ENCODE results near the gene KRTAP13-3.

The KRTAP13-3 gene

DNA sequence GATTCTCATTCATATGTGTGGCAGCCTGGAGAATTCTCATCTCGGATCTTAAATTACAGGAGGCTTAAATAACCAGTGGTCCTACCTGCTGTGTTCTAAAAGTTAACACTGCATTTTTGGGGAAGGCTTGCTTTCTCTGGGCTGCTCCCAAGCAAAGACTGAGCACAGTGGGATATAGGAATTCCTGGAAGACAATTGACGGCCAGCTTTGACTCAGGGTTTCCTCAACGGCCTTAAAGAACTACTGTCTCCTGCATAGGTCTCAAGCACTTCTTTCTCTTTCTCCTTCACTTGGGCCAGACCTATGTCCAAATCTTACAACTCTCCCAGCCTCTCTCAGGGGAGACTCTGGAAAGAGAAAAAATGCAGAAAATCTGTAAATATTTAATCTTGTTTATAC lies 1.0 kb upstream of the KRTAP13-3 start:
- ChIA-PET POLR2A (no interaction called here), CTCF (no interaction called here)
- no peak for DNase-seq (ENCODE audit: extremely low spot score)
- TF ChIP-seq ARNT (IDR thresholded peaks at IDR 0.05) (no peak), L3MBTL2 (conservative IDR thresholded peaks at IDR 0.05) (no peak), NFRKB (IDR thresholded peaks at IDR 0.05) (no peak), CTBP1 (IDR thresholded peaks at IDR 0.05; ENCODE audit: borderline replicate concordance) (no peak), ELF4 (IDR thresholded peaks at IDR 0.05) (no peak), HDGF (IDR thresholded peaks at IDR 0.05; ENCODE audit: borderline replicate concordance) (no peak), FOXA1 (IDR thresholded peaks at IDR 0.05) (no peak), TARDBP (IDR thresholded peaks at IDR 0.05) (no peak), SP1 (IDR thresholded peaks at IDR 0.05) (no peak)

DNA sequence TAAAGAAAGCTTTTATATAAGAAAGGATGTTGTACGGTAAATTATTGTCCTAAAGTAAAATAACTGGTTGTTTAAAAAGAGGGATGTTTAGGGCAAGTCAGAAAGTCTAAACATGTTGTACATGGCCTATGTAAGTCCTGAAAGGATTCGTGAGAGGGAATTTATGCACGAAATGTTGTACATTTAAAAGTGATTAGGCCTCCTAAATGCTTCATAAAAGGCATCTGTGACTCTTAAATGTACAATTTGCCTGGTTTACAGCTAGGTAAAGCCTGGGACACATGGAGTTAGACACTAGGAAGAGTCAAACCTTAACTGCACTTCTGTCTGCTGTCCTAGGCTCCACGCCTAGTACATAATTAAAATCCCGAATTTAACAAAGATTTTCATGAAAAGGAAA lies 9.7 kb downstream of the KRTAP13-3 start:
- ChIA-PET CTCF (no interaction called here), POLR2A (no interaction called here)
- TF ChIP-seq SUZ12 (IDR thresholded peaks at IDR 0.05) (no peak), SP1 (IDR thresholded peaks at IDR 0.05) (no peak), CTBP1 (IDR thresholded peaks at IDR 0.05; ENCODE audit: borderline replicate concordance) (no peak)
- no peak for DNase-seq (ENCODE audit: extremely low spot score)

DNA sequence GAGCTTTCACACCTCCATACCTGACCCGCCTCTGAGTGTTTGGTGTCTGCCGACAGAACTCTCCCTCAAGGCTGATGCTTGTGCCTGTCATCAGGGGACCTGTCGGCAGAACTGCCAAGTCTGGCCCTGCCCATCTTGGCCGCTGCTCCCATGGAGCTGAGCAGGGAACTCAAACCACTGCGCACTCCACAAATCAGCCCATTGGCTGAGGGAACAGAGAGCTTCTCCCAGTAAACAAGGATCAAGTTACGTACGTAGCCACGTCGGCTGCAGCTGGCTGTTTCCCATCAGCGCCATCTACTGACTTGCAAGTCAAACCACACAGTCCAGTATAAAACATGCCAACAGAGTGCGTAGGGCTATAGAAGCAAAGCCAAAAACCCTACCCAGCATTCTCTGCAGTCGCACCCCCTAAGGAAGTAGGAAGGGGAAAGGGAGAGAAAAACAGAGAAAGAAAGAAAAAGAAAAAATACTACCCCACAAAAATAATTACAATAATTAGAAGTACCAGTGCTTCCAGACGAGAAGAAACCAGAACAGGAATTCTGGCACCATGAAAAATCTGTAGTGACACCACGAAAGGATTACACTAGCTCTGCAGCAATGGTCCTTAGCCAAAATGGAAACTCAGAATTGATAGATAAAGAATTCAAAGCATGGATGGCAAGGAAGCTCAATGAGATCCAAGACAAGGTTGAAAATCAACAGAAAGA lies 16.8 kb downstream of the KRTAP13-3 start:
- ChIA-PET CTCF (interaction anchor here (0.6 to 1.1 kb wide), 8 partner anchors 24 to 668 kb away, joined by 3 to 6 read pairs (median 4); partner anchors contain the start of gene KRTAP23-1), POLR2A (no interaction called here)
- DNase-seq (ENCODE audit: extremely low spot score): peak; percentile 69
- TF ChIP-seq CTBP1 (IDR thresholded peaks at IDR 0.05; ENCODE audit: borderline replicate concordance) (no peak), L3MBTL2 (conservative IDR thresholded peaks at IDR 0.05) (0 out of 2 replicates have a peak, but pooled peaks have one; percentile 28), SUZ12 (IDR thresholded peaks at IDR 0.05) (no peak), FOXK2 (IDR thresholded peaks at IDR 0.05) (peak; percentile 69; the same call in 1 of the 2 replicates), HDGF (IDR thresholded peaks at IDR 0.05; ENCODE audit: borderline replicate concordance) (no peak), LEF1 (IDR thresholded peaks at IDR 0.05; ENCODE audit: borderline replicate concordance) (no peak)
- TF ChIP-seq, protein P1, sequence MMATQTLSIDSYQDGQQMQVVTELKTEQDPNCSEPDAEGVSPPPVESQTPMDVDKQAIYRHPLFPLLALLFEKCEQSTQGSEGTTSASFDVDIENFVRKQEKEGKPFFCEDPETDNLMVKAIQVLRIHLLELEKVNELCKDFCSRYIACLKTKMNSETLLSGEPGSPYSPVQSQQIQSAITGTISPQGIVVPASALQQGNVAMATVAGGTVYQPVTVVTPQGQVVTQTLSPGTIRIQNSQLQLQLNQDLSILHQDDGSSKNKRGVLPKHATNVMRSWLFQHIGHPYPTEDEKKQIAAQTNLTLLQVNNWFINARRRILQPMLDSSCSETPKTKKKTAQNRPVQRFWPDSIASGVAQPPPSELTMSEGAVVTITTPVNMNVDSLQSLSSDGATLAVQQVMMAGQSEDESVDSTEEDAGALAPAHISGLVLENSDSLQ (IDR thresholded peaks at IDR 0.05): no peak

DNA sequence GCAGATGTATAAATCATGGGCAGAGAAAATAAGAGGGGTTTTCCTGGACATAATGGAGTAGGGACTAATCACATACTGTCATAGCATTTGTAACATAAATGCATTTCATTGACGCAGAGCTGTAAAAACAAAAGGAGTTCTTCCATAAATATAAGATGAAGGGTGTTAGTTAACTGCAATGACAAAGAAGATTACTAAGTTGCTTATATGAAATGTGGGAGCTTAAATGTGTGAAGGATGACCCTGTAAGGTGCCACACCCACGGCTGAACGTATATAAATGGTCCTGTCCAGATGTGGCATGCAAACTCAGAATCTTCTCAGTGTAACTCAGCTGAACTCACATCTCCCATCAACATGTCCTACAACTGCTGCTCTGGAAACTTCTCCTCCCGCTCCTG lies 30.0 kb downstream of the KRTAP13-3 start, which contains the start of gene KRTAP13-1:
Gene KRTAP13-1 (plus strand): TSS at position 301 of the 400 bp plus-strand sequence. CDS start 56 bp downstream, at position 357.
- ChIA-PET CTCF (no interaction called here), POLR2A (no interaction called here)
- TF ChIP-seq SUZ12 (IDR thresholded peaks at IDR 0.05) (no peak), FOXM1 (IDR thresholded peaks at IDR 0.05; ENCODE audit: borderline replicate concordance) (no peak), ELF4 (IDR thresholded peaks at IDR 0.05) (no peak)
- DNase-seq (ENCODE audit: extremely low spot score): no peak

DNA sequence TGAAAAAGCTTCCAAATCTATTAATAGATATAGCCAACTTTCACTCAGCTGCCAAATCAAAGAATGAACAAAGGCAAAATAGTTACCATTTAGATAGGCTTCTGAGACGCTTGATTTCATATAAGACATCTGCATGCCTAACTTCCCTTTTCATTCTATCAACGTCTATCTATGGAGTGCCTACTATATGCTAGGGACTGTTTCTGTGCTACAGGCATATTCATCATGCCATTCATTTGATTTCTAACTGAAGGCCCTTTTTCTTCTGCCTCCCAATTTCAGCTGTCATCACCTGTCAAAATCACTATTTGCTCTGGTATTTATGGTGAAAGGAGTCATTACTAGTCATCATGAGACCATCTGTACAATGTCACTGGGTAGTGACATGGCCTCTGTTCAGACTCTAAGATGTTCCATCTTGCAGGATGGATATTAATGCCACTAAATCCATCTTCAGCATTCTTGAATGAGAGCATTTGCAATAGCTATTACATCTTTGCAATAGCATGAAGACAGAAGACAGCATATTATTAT lies 34.2 kb downstream of the KRTAP13-3 start:
- no peak for DNase-seq (ENCODE audit: extremely low spot score)
- ChIA-PET CTCF (no interaction called here), POLR2A (no interaction called here)
- TF ChIP-seq NFRKB (IDR thresholded peaks at IDR 0.05) (no peak), SP1 (IDR thresholded peaks at IDR 0.05) (no peak), FOXM1 (IDR thresholded peaks at IDR 0.05; ENCODE audit: borderline replicate concordance) (no peak)
- TF ChIP-seq, protein P1 (IDR thresholded peaks at IDR 0.05): no peak

DNA sequence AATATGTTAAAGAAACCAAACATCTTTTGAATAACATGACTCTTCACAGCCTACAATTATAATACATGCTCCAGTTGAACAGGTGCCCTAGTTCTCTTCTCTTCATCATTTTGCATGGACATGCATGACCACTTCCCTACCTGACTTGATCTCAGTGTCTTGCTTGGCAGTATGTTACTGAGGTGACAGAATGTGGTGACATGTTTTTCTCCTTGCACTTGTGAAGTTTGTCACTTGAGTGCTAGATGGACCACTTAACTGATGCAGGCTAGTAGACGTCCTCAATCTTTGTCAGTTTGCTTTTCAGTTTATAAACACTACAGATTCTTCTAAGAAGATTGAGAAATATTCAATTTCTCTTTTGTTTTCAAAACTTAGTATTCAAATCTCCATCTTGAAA lies 43.5 kb downstream of the KRTAP13-3 start:
- POLR2A ChIA-PET: no interaction called here
- no peak for DNase-seq (ENCODE audit: extremely low spot score)
- CTCF ChIA-PET: no interaction called here
- TF ChIP-seq BHLHE40 (IDR thresholded peaks at IDR 0.05; ENCODE audit: borderline replicate concordance) (no peak), SP1 (IDR thresholded peaks at IDR 0.05) (no peak)

All from HEK293T (cell line).